ENCODE results near the gene ENG.

The ENG gene

GRCh38 chr9:127776924-127777289, 77.6 kb downstream of the ENG start:
- no peak for DNase-seq (ENCODE audit: low read depth in 3 of 3)

GRCh38 chr9:127776195-127776923, 78.1 kb downstream of the ENG start:
- peak in 2 of 3 experiments; percentile 63 to 64 for DNase-seq (ENCODE audit: low read depth in 3 of 3)

- no peak for DNase-seq (ENCODE audit: low read depth in 3 of 3)
Observed at GRCh38 chr9:127773981-127774380, 80.5 kb downstream of the ENG start.

GRCh38 chr9:127773272-127773671, 81.2 kb downstream of the ENG start:
- DNase-seq (ENCODE audit: low read depth in 3 of 3), result no peak

GRCh38 chr9:127772603-127773002, 81.9 kb downstream of the ENG start:
- no peak for DNase-seq (ENCODE audit: low read depth in 3 of 3)

GRCh38 chr9:127771570-127772189, 82.8 kb downstream of the ENG start:
- DNase-seq (ENCODE audit: low read depth in 3 of 3), result no peak

GRCh38 chr9:127770905-127771569, 83.4 kb downstream of the ENG start:
- peak; percentile 95 for DNase-seq (ENCODE audit: low read depth in 3 of 3)

GRCh38 chr9:127770583-127770904, 83.9 kb downstream of the ENG start:
- DNase-seq (ENCODE audit: low read depth in 3 of 3), result no peak

- DNase-seq (ENCODE audit: low read depth in 3 of 3), result no peak
Observed at GRCh38 chr9:127769929-127770582, 84.4 kb downstream of the ENG start.

- DNase-seq (ENCODE audit: low read depth in 3 of 3), result no peak
Observed at GRCh38 chr9:127769101-127769500, 85.4 kb downstream of the ENG start.

GRCh38 chr9:127768698-127769097, 85.8 kb downstream of the ENG start:
- DNase-seq (ENCODE audit: low read depth in 3 of 3), result no peak

DNA sequence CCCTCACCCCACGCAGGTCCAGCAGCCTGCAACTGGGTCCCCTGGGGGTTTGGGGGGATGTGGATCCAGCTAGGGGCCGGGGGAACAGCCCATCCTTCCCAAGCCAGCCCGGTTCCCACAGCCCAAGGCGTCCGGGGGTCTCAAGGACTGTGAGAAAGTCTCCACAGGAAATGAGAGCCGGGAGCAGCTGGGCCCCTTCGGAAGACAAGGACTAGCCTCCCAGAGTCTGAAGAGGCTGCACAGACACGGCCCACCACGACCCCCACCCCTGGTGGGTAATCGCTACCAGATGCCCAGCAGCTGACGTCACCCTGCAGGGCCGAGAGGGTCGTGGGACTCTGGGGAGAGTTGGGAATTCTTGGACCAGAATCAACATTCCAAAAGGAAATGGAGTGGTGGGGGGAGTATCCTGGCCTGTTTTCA, 86.5 kb downstream of the ENG start:
- no peak for DNase-seq (ENCODE audit: low read depth in 3 of 3)

DNA sequence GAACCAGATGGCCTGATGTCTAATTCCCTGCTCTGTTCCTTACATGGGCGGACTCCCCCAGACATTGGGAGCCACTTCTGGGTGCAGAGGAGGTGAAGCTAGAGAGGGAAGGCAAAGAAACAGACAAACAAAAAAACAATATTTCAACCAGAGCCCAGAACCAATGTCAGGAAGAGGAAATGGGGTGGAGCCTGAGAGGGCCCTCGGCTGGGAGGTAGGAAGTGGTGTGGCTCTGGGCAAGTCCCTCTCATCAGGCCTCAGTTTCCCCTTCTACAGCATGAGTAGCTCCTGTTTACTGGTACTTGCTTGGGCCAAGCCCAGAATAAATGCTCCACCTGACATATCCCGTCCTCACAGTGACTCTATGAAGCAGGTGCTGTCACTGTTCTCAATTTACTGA, 87.0 kb downstream of the ENG start:
- no peak for DNase-seq (ENCODE audit: low read depth in 3 of 3)

DNA sequence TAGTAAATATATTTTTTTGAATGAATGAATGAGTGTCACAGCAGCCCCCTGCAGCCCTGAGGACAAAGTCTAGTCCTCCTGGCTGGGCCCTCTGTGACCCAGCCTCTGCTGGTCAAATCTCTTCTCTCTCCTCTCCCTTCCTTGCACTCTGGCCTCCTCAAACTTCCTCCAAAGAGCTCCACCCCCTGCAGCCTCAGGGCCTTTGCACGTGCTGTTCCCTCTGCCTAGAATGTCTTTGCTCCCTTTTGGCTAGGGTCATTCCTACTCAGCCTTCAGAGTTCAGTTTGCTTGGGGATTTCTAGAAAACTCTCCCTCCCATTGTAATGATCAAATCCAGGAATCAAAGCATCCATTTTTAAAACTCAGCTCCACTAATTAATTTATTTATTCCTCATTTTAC, 89.0 kb downstream of the ENG start:
- DNase-seq (ENCODE audit: low read depth in 3 of 3), result no peak
